Ovary (tissue), 10 donors: Measurements from ENCODE around the gene IGF2BP1. TPM values are rescaled to one million over a fixed set of nuclear protein-coding genes. Genes with fewer than 3 reads are reported as not detected.

Experiments
- DNase-seq, 5 donors: peaks; one replicate each; pipeline ENCODE4 v3.0.0-alpha.2; 2019 to 2020
- H3K27ac ChIP-seq, 2 donors: fragments of 200-600 bp; one replicate each; pipeline versions ENCODE4 v1.5.1 to v1.8.0; 2019 to 2022
- H3K27me3 ChIP-seq: fragments of 200-600 bp; one replicate; pipeline ENCODE4 v1.8.0; 2022
- H3K36me3 ChIP-seq: fragments of 200-600 bp; sonication (generic); one replicate; pipeline ENCODE4 v1.5.1; 2019
- H3K4me1 ChIP-seq: one replicate; pipeline ENCODE4 v1.8.1; 2013; ENCODE audit warnings: mild to moderate bottlenecking, moderate library complexity; ENCODE audit not compliant: insufficient read depth
- H3K4me3 ChIP-seq: fragments of 200-600 bp; sonication (generic); one replicate; pipeline ENCODE4 v1.5.1; 2017
- H3K9me3 ChIP-seq, 2 donors: fragments of 200-600 bp in 1 of 2; sonication (generic) in 1 of 2; one replicate each; pipeline versions ENCODE4 v1.5.1 to v1.8.1; 2013 to 2019; ENCODE audit warnings: mild to moderate bottlenecking in 1 of 2, moderate library complexity in 1 of 2
- EP300 ChIP-seq: sonication (generic); formaldehyde crosslinking; IDR thresholded peaks from one replicate; pipeline ENCODE4 v1.6.1; 2017; ENCODE audit warnings: antibody characterized with exemption
- POLR2A ChIP-seq: fragments of 450-650 bp; IDR thresholded peaks from one replicate; pipeline ENCODE4 v1.6.1; 2017; ENCODE audit warnings: antibody characterized with exemption, mild to moderate bottlenecking, moderate library complexity
- WGBS, 3 donors: extraction: QIAGEN DNeasy Blood & Tissue Kit in 1 of 3; methylation state at CpG; one replicate each; pipeline versions ENCODE4 v1.1.5 to v1.1.7; 2013 to 2017; 5-methylcytosine and 5-hydroxymethylcytosine counted together
- intact Hi-C, 4 donors: fragments of 100-400 bp; cut with DNase I; formaldehyde crosslinking; loops; one replicate each; pipeline versions ENCODE4 v1.11.0 to v1.15.1; 2022 to 2023
- long read RNA-seq, 3 donors: library from polyadenylated mRNA in 2 of 3; unstranded in 2 of 3; transcript quantifications; one replicate each; pipeline ENCODE4 v2.0.0 and lab custom pipeline, GENCODE V29; 2021 to 2026
- polyA plus RNA-seq, 2 donors: library from polyadenylated mRNA; stranded (reverse); fragments of 200-250 nt in 1 of 2; fragments of 350-450 nt in 1 of 2; fragmentation: Illumina TruSeq in 1 of 2; extraction: RNeasy Lipid Tissue Mini Kit (QIAGEN cat#74804) in 1 of 2; gene quantifications; one replicate each; pipeline ENCODE4 v1.2.3, GENCODE V29; 2013 to 2014
- total RNA-seq, 7 donors: library from RNA; depleted of rRNA in 2 of 7; stranded (reverse); fragments of >200 nt in 2 of 7; fragmentation: NEBNext Ultra II Directional in 3 of 7; extraction: Animal tissue kit (Norgen Biotek cat#: 25700) in 3 of 7; gene quantifications; one replicate each; pipeline versions ENCODE4 v1.1.0 to v1.2.4, GENCODE V29; 2016 to 2023
- TF ChIP-seq, protein P1 (sequence below), 3 donors: fragments of 450-650 bp in 2 of 3; fragments of 200-600 bp in 1 of 3; IDR thresholded peaks; one replicate each; pipeline versions ENCODE4 v1.5.1 to v1.8.0; 2016 to 2022; ENCODE audit warnings: antibody characterized with exemption in 3 of 3, mild to moderate bottlenecking in 1 of 3
- donor health status: DM: no; HTN: no; CAD: no; lungs with moderate emphysema.
- donor health status: DM: no; HTN: no; CAD: no.
- donor health status: Bipolar disorder and iron deficiency.
- donor health status: DM: yes; HTN: yes; CAD: no.
- donor health status: DM: no; HTN: no; CAD: no.
- donor health status: DM: yes; HTN: yes; CAD: no.

Gene IGF2BP1
- total RNA-seq (1 to 10 TPM in 1 of 7 donors, not detected in 6; 1.0 TPM), polyA plus RNA-seq (under 1 TPM in 1 of 2 donors, not detected in 1; 0.12 TPM)
- long read RNA-seq, donor 1, result 0 reads
- long read RNA-seq, donor 2, full-length matches to known transcripts, result 6 of 22 reads
- long read RNA-seq, donor 2, partial matches to known transcripts, result 16 of 22 reads
- long read RNA-seq, donor 2, other reads (novel, unspliced or antisense), result 0 of 22 reads
- long read RNA-seq, donor 3, result 0 reads

DNA sequence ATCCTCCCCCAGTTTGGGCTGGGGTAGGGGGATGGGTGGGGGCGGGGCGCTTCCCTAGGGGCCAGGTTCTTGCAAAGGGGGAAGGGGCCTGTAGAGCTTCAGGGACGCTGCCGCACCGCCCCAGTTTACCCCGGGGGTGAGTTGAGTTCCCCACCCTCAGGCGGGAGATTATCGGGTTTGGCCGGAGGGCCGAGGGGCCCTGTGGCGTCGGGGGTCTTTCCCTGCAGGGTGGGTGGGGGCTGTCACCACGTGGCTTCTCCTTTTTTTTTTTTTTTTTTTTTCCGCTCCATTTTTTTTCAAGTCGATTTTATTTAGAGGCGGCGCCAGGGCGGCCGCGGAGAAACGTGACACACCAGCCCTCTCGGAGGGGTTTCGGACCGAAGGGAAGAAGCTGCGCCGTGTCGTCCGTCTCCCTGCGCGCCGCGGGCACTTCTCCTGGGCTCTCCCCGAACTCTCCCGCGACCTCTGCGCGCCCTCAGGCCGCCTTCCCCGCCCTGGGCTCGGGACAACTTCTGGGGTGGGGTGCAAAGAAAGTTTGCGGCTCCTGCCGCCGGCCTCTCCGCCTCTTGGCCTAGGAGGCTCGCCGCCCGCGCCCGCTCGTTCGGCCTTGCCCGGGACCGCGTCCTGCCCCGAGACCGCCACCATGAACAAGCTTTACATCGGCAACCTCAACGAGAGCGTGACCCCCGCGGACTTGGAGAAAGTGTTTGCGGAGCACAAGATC lies at the start of gene IGF2BP1:
Gene IGF2BP1, plus strand, starts transcription at position 283 of the 724 bp plus-strand sequence. Its CDS starts 361 bp downstream, at position 644.
- peaks cover 4% of the 10 kb centered on the region for H3K4me1 ChIP-seq
- peaks cover 6% of the 10 kb centered on the region for H3K27me3 ChIP-seq
- no peak within 1 kb of the TSS for H3K27ac ChIP-seq
- no peak for DNase-seq
- 1 to 4% (median 2%) methylated on average over 50 to 62 of the region's 62 CpGs for WGBS, 3 donors
- H3K9me3 ChIP-seq, result no peaks in the 10 kb centered on the region
- H3K4me3 ChIP-seq, result no peak within 1 kb of the TSS
- intact Hi-C loops, result no loop called here
- no peaks in the 10 kb centered on the region for H3K36me3 ChIP-seq
- TF ChIP-seq POLR2A (no peak), EP300 (no peak)
- TF ChIP-seq, protein P1, sequence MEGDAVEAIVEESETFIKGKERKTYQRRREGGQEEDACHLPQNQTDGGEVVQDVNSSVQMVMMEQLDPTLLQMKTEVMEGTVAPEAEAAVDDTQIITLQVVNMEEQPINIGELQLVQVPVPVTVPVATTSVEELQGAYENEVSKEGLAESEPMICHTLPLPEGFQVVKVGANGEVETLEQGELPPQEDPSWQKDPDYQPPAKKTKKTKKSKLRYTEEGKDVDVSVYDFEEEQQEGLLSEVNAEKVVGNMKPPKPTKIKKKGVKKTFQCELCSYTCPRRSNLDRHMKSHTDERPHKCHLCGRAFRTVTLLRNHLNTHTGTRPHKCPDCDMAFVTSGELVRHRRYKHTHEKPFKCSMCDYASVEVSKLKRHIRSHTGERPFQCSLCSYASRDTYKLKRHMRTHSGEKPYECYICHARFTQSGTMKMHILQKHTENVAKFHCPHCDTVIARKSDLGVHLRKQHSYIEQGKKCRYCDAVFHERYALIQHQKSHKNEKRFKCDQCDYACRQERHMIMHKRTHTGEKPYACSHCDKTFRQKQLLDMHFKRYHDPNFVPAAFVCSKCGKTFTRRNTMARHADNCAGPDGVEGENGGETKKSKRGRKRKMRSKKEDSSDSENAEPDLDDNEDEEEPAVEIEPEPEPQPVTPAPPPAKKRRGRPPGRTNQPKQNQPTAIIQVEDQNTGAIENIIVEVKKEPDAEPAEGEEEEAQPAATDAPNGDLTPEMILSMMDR (IDR thresholded peaks at IDR 0.05), result no peak

DNA sequence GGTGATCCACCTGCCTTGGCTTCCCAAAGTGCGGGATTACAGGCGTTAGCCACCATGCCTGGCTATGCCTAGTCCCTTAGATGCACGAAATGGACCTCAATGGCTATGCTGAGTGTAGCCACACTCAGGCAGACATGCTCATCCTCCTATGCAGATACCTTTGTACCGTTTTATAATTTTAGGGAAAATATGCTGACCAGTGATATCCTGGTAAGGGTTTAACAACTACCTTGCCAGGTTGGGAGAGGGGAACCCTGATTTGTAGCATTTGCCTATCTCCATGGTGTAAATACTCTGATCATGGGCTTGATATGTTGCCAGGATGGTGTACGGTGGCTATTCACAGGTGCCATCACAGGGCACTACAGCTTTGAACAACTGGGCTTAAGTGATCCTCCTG lies 45.6 kb upstream of the IGF2BP1 start:
- DNase-seq, result no peak
- 70 to 77% (median 71%) methylated on average over 5 of the region's 5 CpGs for WGBS, 3 donors

DNA sequence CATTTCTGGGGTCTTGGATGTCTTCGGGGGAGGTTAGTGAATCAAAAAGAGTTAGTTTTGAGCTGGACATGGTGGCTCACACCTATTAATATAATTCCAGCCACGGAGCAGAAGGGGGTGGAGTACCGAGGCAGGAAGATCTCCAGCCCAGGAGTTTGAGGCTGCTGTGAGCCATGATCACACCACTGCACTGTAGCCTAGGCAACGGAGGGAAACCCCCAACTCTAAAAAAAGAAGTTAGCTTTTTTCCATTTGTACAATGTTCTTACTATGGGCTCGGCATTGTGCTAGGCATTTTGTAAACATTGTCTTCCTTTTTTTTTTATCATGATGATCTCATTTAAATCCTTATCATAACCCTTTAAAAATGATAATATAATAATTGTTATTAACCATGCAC lies 44.3 kb upstream of the IGF2BP1 start:
- 32 to 38% (median 36%) methylated on average over 5 of the region's 5 CpGs for WGBS, 3 donors
- H3K27ac ChIP-seq, result no peak overlapping the region
- TF ChIP-seq, protein P1 (IDR thresholded peaks at IDR 0.05), result no peak
- TF ChIP-seq POLR2A (no peak), EP300 (no peak)
- H3K36me3 ChIP-seq, result no peaks in the 10 kb centered on the region
- no peak for DNase-seq
- intact Hi-C loops, result no loop called here
- no peak overlapping the region for H3K4me3 ChIP-seq
- H3K4me1 ChIP-seq, result no peaks in the 10 kb centered on the region
- no peaks in the 10 kb centered on the region for H3K27me3 ChIP-seq
- no peaks in the 10 kb centered on the region for H3K9me3 ChIP-seq

More for the DNA sequence above, 45.6 kb upstream of the IGF2BP1 start:
- no peak overlapping the region for H3K4me3 ChIP-seq
- intact Hi-C loops, result no loop called here
- TF ChIP-seq EP300, result no peak
- TF ChIP-seq, protein P1 (IDR thresholded peaks at IDR 0.05), result no peak
- no peak for TF ChIP-seq POLR2A
- no peak overlapping the region for H3K27ac ChIP-seq
- no peaks in the 10 kb centered on the region for H3K4me1 ChIP-seq
- no peaks in the 10 kb centered on the region for H3K27me3 ChIP-seq
- H3K36me3 ChIP-seq, result no peaks in the 10 kb centered on the region
- H3K9me3 ChIP-seq, result no peaks in the 10 kb centered on the region

DNA sequence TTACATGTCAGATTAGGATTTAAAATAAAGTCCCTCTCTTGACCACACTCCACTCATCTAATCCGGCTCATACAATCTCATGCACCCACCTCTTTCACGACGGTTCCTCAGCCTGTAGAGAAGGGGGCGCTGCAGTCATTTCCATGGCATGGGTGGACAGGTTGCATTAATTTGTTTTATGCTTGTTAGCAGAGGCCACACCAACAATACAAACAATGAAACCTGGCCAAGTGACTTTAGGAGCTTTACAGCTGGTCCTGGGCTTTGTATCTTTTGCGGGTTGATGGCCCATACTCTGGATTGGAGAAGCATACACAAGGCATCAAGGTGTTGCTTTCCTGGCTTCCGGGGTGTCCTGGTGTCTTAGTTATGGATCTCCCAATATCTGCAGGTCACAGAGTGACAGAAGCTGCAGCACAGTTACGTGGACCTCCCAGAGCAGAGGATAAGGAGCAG lies 42.9 kb upstream of the IGF2BP1 start:
- DNase-seq, result no peak
- intact Hi-C loops, result no loop called here
- H3K4me1 ChIP-seq, result no peaks in the 10 kb centered on the region
- no peak overlapping the region for H3K4me3 ChIP-seq
- TF ChIP-seq, protein P1 (IDR thresholded peaks at IDR 0.05), result no peak
- TF ChIP-seq EP300 (no peak), POLR2A (no peak)
- no peaks in the 10 kb centered on the region for H3K36me3 ChIP-seq
- H3K9me3 ChIP-seq, result no peaks in the 10 kb centered on the region
- no peaks in the 10 kb centered on the region for H3K27me3 ChIP-seq
- no peak overlapping the region for H3K27ac ChIP-seq
- 28 to 31% (median 28%) methylated on average over 7 of the region's 7 CpGs for WGBS, 3 donors
